Adrenal gland (tissue), 5 donors: ENCODE measurements around the gene UMPS.

Experiments used
- POLR2A ChIP-seq, 2 donors: fragments of 450-650 bp; IDR thresholded peaks; one replicate each; pipeline ENCODE4 v1.6.1; 2017; ENCODE audit warnings: antibody characterized with exemption in 2 of 2, mild to moderate bottlenecking in 2 of 2, moderate library complexity in 1 of 2
- TF ChIP-seq, protein P1 (sequence below), 6 experiments: fragments of 450-650 bp in 4 of 6; fragments of 200-600 bp in 2 of 6; sonication (generic) in 1 of 6; IDR thresholded peaks; 1 replicate in 5 of 6; 2 replicates in 1 of 6; pipeline versions ENCODE4 v1.5.1 to v1.8.0; 2016 to 2021; ENCODE audit warnings: antibody characterized with exemption in 6 of 6, mild to moderate bottlenecking in 2 of 6, moderate library complexity in 1 of 6
- donor health status: DM: no; HTN: no; CAD: no.

DNA sequence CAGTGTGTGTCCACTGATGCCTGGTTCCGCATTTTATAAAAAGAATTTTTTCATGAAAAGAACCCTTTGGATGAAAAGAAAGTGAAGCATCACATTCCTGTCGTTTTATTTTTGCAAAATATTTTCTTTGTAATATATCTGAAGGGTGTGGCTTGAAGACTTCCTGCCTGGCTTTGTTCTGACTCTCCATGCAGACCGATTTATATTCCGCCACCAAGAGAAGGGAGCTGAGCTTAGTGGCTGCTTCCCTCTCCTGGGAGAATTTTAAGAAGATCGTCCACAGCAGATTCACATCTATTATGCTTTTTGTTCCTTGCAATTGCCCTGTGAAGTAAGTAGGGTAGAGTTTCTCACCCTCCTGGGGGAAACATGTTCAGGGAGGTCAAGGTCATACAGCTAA lies 45.2 kb upstream of the UMPS start:
- no peak for TF ChIP-seq POLR2A (IDR thresholded peaks at IDR 0.05)
- TF ChIP-seq, protein P1, sequence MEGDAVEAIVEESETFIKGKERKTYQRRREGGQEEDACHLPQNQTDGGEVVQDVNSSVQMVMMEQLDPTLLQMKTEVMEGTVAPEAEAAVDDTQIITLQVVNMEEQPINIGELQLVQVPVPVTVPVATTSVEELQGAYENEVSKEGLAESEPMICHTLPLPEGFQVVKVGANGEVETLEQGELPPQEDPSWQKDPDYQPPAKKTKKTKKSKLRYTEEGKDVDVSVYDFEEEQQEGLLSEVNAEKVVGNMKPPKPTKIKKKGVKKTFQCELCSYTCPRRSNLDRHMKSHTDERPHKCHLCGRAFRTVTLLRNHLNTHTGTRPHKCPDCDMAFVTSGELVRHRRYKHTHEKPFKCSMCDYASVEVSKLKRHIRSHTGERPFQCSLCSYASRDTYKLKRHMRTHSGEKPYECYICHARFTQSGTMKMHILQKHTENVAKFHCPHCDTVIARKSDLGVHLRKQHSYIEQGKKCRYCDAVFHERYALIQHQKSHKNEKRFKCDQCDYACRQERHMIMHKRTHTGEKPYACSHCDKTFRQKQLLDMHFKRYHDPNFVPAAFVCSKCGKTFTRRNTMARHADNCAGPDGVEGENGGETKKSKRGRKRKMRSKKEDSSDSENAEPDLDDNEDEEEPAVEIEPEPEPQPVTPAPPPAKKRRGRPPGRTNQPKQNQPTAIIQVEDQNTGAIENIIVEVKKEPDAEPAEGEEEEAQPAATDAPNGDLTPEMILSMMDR (IDR thresholded peaks at IDR 0.05) = no peak
